GM18909 (cell line): Measurements from ENCODE around the gene LRRC30.

Experiments
- ATAC-seq: cut with Tn5 transposase; IDR thresholded peaks from one replicate; pipeline ENCODE4 v1.9.1; 2021; ENCODE audit warnings: mild to moderate bottlenecking; ENCODE audit not compliant: unreplicated experiment, poor library complexity

LRRC30 gene

DNA sequence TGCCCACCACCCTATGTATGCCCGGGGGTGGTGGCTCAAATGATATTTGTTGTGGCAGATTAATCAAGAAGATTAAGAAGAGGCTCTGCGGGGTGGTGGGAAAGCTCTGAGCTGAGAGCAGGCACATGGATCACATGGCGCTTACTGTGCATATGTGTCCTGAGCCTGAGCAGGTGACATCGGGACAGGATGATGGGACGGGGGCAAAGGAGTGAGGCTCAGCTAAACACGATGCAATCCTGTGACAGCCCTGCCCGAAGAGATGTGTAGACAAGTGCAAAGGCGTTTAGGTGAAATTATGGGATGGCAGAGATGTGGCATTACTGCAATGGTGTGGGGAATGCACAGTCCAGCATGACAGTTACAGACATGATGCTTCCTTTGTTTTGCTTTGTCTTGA lies 6.0 kb downstream of the LRRC30 start:
- no peak for ATAC-seq

DNA sequence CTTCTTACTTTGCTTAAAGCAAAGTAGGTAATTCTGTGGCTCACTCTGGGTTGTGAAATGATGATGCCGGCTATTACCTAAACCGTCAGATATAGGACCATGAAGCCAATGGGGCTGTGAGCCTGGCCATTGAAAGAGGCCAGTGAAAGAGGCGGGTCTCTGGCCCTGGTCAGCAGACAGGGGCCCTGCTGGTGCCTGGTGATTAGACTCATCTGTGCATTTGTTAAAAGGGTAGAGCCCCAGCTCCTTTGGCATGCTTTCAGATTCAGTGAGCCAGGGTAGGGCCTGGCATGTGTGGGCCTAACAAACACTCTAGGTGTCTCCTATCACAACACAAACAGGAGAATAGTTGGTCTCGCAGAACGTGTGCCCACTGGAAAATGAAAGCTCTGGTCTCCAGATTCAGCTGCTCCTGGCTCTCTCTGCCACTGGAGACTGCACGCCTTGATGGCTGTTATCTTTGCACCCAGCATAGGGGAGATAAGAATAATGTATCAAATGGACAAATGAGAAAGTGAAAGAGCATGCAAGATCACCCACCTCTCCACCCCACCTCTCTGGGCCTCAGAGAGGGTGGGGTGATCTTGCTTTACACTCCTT lies 6.9 kb downstream of the LRRC30 start:
- ATAC-seq: no peak

DNA sequence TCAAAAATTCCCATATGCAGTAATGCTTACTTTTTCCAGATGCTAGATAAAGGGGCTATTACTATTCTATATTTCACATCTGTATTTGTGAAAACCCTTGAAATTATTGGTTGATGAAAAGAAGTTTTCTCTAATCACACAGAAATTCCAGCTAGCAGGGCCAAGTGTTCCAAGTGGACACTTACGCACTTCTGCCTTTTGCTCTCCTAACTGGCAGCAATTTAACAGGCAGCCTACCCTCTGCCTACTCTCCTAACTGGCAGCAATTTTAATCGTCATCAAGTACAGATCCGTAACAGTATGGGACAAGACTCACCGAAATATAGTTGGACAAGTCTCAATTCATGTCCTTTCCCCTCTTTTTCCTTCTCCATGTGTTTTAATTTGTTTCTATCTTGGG lies 12.0 kb downstream of the LRRC30 start:
- ATAC-seq: no peak

DNA sequence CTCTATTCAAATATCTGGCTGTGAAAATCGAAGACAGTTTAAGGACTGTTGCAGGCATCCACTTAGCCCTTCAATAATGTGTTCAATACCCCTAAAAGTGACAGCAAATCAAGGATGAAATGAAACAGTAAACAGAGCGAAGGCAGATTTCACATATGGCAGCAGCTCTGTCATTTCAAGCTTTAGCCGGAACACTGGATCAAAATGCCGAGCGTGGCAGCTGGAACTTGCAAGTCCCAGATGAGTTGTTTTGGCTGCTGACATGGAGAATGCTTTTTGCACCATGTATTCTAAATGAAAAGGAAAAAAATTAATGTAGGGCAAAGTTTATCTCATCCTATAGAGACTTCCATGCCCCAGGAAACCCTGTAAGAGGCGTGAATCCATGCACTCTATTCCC lies 18.0 kb downstream of the LRRC30 start:
- no peak for ATAC-seq

DNA sequence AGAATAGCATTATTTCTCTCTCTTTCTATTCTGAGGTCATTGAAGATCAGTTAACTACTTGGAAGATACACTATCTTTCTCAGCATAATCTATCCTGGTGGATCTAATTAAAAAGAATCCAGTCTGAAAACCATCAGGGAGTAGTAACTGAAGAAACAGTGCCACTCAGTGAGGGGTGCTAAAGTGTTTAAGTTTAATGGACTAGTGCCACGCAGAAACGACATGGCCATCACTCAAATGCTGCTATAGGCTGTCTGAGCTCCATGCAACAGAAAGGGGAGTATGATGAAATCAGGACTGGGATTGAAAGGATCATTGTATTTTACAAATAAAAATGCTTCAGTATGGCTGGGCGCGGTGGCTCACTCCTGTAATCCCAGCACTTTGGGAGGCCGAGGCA lies 23.3 kb downstream of the LRRC30 start:
- ATAC-seq: no peak

DNA sequence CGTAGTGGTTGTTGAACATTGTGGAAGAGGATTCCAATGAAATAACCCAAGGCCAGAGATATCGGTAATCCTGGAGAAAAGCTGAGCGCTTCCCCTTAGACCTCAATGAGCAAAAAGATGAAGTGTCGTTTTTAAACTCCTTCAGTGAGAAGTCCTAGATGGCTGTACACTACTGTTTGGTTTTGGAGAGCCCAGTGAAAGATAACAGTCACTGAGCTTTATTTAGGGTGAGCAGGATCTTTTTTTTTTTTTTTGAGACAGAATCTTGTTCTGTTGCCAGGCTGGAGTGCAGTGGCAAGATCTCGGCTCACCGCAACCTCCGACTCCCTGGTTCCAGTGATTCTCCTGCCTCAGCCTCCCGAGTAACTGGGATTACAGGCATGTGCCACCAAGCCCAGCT lies 24.2 kb downstream of the LRRC30 start:
- ATAC-seq: no peak

DNA sequence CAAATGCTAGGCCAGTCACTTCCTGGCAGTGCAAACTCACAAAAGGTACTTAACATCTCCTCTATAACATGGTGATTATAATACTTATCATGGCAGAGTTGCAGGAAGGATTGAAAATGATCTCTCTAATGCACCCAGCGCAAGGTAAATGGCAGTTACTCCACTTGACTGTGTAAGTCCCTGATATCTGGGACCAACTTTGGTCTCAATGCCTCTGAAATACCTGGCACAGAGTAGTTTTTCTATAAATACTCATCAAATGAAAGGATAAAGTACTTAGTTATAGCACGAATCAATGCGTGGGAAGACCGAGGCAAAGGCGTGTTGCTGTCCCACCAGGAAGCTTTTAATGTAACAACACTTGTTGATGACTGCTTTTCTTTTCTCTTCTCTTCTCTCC lies 24.8 kb downstream of the LRRC30 start:
- ATAC-seq: no peak

DNA sequence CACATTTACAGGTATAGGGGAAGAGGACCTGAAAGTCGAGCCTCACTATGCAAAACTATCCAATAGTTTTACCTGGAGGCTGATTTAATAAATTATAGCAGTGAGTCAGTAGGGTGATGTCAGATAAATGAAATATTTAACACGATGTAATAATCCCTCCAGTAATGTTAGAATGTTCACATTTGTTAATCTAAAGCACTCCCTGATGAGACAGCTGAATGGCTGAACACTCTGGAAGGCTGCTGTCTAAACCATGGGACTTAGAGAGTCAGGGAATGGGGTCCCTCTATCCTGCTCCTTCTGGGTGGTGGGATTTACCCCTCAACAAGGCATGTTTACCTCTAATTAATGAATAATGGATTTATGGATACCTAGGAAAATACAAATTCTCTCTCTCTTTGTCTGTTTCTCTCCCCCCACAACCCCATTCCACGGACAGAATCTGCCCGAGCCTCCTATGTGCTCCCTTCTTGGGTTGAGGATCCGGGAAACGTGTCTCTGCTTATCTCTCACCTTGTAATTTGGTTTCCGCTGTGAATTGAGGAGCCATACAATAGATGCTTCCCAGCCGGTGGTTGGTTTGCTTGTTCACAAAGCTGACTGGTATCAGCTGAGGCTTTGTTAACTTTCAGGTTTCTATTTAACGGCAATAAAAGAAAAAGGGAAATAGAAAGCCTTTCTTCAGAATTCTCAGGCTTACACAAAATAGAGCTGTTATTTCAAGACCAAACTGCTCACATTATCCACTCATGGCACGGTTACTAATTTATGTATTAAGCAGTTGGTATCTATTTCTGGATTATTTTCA lies 25.9 kb downstream of the LRRC30 start:
- no peak for ATAC-seq

DNA sequence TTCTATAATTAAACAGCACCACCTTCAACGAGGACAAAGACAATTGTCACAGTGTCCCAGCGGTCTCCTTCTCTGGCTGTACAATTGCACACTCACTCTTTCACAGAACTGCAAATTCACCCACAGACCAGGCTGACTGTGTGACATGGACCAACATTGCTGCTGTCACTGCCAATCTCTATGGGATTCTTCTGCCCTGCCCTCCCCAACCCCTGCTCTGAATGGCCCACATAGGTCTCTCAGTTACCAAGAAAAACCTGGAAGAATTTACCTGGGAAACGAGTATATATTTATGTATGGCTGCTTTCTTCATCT lies 26.5 kb downstream of the LRRC30 start:
- ATAC-seq: no peak

DNA sequence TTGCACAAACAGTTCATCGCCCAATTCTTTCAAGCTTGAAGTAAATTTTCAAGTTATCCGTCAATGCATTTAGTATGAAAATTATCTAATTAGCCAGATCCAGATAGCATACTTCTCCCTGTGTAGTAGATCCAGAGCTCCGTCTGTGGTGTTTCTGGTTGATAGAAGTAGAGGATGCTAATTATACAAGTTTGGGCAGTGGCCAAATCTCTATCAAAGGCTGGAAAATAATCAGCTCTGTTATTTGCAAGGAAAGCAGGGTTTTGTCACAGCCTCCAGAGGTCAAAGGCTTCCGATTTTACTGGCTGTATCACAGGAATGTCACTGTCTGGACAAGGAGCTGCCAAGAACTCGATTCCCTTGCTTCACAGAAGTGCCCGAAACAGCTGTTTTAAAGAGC lies 28.6 kb downstream of the LRRC30 start:
- ATAC-seq: no peak

DNA sequence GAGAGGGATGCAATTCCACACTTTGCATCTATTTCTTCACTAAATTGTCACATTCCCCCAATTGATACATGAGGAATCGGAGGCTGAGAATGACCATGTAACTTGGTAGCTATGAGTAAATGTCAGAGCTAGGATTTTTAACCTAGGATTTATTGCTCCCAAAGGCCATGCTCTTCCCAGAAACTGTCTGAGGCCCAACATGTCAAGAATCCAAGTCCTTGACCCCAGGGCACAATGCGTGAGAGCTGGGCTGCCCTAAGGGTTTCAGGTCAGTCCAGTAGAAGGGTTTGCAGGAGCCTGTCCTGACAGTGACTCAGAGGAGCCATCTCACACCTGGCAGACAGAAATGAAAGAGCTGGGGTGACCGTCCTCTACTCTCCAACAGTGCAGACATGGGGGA lies 30.3 kb downstream of the LRRC30 start:
- ATAC-seq: no peak

DNA sequence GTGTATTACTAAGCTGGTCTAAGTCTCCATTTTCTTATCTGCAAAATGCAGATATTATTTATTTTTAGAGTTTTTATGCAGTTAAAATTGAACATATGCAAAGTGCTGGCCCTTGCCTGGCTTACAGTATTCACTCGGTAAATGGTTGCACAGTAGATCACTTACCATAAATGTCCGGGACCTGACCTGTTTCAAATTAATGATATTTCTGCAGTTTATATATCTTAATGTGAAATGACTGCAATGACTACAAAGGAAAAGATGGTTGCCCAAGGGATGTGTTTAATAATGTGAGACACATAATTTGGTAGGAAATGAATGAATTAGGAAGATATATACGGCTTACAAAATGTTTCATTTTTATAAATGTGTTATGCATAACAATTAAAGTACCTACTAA lies 37.1 kb downstream of the LRRC30 start:
- ATAC-seq: no peak

DNA sequence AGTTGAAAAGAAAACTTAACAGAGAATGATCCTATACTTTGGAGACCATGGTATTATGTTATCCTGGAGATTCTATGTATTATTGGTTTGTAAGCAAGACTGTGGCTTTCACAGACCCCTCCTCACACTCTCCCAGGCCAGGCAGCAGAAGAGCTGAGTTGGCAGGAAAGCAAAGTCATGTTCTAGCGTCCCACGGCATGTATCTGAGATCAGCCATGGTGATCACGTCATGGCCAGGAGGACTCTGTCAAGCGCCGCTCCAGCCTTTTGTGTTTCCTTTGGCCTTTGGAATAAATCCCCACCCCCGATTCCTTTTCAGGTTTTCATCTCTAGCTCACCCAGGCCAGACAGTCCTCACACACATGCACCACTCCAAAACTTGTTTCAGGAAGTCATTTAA lies 39.1 kb downstream of the LRRC30 start:
- no peak for ATAC-seq

DNA sequence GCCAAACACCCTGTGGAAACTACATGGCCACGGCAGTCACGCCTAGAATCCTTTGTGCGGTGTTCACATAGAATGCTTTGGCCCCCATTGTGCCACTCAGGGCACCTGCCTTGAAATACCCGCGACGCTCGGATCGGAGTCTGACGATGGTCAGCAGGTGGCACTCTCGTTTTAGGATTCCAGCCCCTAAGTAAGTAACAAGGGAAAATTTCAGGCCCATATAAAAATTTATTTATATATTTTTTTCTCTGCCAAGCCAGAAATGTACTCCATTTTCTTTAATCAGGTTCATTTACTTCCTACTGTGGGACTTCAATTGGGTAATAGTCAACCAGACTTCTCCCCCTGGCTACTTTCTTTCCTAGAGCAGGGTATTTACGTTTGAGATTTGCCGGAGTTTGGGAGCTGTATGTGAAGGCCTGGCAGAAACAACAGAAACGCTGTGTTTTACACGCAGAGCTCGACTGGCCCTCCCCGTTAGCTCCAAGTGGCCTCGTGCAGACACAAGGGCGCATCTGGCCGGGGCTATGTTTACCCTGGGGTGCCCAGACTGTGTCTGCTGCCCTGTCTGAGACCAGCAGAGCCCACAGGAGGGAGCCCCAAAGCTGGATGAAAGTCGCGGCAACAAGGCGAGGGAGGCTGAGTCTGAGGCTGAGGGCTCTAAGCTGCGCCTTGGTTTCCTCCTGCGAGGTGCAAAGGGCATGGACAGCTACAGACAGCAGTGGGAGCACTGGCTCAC lies 41.6 kb downstream of the LRRC30 start:
- ATAC-seq: no peak

DNA sequence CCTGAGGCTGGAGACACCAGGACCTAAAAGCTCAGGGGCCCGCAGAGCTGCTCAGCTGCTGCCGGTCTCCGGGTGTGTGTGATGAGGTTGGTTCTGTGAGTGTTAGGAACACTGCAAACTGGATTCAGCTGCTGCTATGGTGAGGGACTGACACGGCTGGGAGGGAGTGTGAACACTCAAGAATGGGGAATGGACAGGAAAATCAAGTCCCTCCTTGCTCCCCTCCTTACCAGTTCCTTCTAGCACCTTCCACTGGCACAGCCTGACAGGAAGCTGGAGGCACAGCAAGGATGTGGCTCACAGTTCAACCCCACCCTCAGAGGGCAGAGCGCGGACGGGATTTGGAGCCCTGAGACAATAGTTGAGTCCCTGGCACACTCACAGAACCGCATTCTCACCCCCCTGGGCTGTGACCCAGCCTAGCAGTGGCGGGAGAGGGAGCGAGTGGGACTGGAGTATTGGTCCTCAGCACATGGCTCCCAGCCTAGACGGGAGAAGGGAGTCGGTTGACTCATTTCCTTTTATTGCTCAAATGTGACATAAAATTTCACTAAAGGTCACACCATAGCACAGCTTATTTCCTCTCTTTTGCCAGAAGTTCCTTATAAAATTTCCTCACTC lies 42.5 kb downstream of the LRRC30 start:
- no peak for ATAC-seq

DNA sequence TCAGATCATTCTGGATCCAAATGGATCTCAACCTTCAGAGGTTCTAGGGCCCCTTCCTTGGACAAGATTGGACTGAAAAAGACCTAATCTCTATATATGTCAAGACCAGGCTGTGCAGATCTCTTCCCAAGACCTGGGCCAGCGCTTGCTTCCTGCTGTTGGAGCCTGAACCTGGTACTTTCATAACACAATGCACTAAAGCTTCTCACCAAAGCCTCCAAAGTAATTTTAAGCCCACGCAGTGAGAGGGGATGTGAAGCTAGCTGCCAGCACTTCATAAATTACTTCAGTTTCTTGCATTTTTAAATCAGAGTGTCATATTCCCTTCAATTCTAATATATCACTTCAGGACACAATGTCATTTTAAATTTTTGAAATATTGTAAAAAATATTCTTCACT lies 50.7 kb downstream of the LRRC30 start:
- no peak for ATAC-seq
